Adrenal gland (tissue), 12 donors: ENCODE measurements around the gene RGS8. TPM values are rescaled to one million over a fixed set of nuclear protein-coding genes. Genes with fewer than 3 reads are reported as not detected.

Source experiments
- DNase-seq, 7 donors: peaks; one replicate each; pipeline ENCODE4 v3.0.0-alpha.2; 2019 to 2020
- H3K27ac ChIP-seq, 5 donors: fragments of 200-600 bp; sonication (generic) in 4 of 5; 1 replicate in 3 of 5; 2 replicates in 2 of 5; pipeline versions ENCODE4 v1.5.1 to v1.8.0; 2016 to 2020; ENCODE audit warnings: mild to moderate bottlenecking in 1 of 5
- H3K27me3 ChIP-seq: fragments of 200-600 bp; 2 replicates; pipeline ENCODE4 v1.8.0; 2021
- H3K36me3 ChIP-seq, 2 donors: fragments of 200-600 bp; replicated peaks in 1 of 2; 1 replicate in 1 of 2; 2 replicates in 1 of 2; pipeline versions ENCODE4 v1.5.1 to v1.8.0; 2018 to 2022
- H3K4me1 ChIP-seq, 2 donors: fragments of 200-600 bp; replicated peaks in 1 of 2; 1 replicate in 1 of 2; 2 replicates in 1 of 2; pipeline versions ENCODE4 v1.5.1 to v1.8.0; 2018 to 2021
- H3K4me3 ChIP-seq, 4 donors: fragments of 200-600 bp; sonication (generic) in 3 of 4; one replicate each; pipeline ENCODE4 v1.5.1; 2016 to 2018
- H3K9me3 ChIP-seq, 3 donors: fragments of 200-600 bp; sonication (generic) in 1 of 3; replicated peaks in 1 of 3; 1 replicate in 2 of 3; 2 replicates in 1 of 3; pipeline versions ENCODE4 v1.5.1 to v1.8.0; 2016 to 2021
- POLR2A ChIP-seq, 2 donors: fragments of 450-650 bp; IDR thresholded peaks; one replicate each; pipeline ENCODE4 v1.6.1; 2017; ENCODE audit warnings: antibody characterized with exemption in 2 of 2, mild to moderate bottlenecking in 2 of 2, moderate library complexity in 1 of 2
- WGBS, 4 donors: extraction: QIAGEN DNeasy Blood & Tissue Kit in 2 of 4; methylation state at CpG; one replicate each; pipeline versions ENCODE4 v1.1.5 to v1.1.7; 2013 to 2017; 5-methylcytosine and 5-hydroxymethylcytosine counted together
- intact Hi-C, 2 donors: fragments of 100-400 bp; cut with DNase I; formaldehyde crosslinking; loops; one replicate each; pipeline versions ENCODE4 v1.14.1 to v1.15.0; 2022 to 2023
- polyA plus RNA-seq, 3 donors: library from polyadenylated mRNA; stranded (reverse); fragments of 200-250 nt in 2 of 3; fragments of 350-450 nt in 1 of 3; fragmentation: Illumina TruSeq in 1 of 3; extraction: RNeasy Lipid Tissue Mini Kit (QIAGEN cat#74804) in 1 of 3; gene quantifications; one replicate each; pipeline ENCODE4 v1.2.3, GENCODE V29; 2013 to 2014
- total RNA-seq, 9 donors: library from RNA; depleted of rRNA in 4 of 9; stranded (reverse); fragments of >200 nt in 4 of 9; fragments of 120-200 nt in 1 of 9; fragmentation: NEBNext Ultra II Directional in 1 of 9; extraction: Animal tissue kit (Norgen Biotek cat#: 25700) in 1 of 9; gene quantifications; one replicate each; pipeline versions ENCODE4 v1.1.0 to v1.2.4, GENCODE V29; 2013 to 2023
- TF ChIP-seq, protein P1 (sequence below), 6 experiments: fragments of 450-650 bp in 4 of 6; fragments of 200-600 bp in 2 of 6; sonication (generic) in 1 of 6; IDR thresholded peaks; 1 replicate in 5 of 6; 2 replicates in 1 of 6; pipeline versions ENCODE4 v1.5.1 to v1.8.0; 2016 to 2021; ENCODE audit warnings: antibody characterized with exemption in 6 of 6, mild to moderate bottlenecking in 2 of 6, moderate library complexity in 1 of 6
- donor health status: healthy with polysubstance abuse.
- donor health status: Bipolar disorder and iron deficiency.
- donor health status: DM: yes; HTN: yes; CAD: no.
- donor health status: DM: no; HTN: no; CAD: no.
- donor health status: DM: no; HTN: no; CAD: no.
- donor health status: DM: yes; HTN: yes; CAD: no.

Gene RGS8
- total and polyA plus RNA-seq, 12 donors: 0.40 to 11.8 (median 1.2) TPM

DNA sequence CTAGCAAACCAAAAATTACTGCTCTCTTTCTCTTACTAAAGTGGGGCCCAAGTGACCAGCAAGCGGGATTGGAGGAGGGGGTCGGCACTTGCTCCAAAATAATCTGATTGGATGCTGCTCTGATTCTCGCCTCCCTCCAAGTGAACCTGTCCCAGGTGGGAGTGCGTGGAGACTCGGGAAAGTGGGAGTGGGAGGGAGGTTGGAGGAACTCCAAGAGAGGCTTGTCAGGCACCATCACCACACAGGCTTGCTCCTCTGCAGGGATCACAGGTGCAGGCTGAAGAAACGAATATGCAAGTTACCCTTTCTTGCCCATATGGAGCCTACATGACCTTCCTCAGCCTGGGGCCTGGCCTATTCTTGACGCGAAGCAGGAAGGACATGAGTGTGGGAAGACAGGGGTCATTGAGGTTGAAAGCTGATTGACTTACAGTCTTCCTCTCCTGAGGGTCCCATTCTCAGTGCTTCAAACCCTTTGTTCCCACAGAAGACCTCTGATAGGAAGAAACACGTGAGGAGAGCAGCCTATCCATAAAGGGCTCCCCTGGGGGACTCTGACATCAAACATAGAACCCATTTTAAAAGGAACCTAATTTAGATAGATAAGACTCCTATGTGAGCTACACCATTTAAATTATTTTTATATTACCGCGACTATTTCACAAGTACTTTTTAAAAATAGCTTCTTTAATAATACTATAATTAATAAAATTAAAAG lies 14.2 kb downstream of the RGS8 start:
- DNase-seq: no peak
- H3K27ac ChIP-seq: no peak overlapping the region
- no peak for TF ChIP-seq POLR2A (IDR thresholded peaks at IDR 0.05)
- TF ChIP-seq, protein P1, sequence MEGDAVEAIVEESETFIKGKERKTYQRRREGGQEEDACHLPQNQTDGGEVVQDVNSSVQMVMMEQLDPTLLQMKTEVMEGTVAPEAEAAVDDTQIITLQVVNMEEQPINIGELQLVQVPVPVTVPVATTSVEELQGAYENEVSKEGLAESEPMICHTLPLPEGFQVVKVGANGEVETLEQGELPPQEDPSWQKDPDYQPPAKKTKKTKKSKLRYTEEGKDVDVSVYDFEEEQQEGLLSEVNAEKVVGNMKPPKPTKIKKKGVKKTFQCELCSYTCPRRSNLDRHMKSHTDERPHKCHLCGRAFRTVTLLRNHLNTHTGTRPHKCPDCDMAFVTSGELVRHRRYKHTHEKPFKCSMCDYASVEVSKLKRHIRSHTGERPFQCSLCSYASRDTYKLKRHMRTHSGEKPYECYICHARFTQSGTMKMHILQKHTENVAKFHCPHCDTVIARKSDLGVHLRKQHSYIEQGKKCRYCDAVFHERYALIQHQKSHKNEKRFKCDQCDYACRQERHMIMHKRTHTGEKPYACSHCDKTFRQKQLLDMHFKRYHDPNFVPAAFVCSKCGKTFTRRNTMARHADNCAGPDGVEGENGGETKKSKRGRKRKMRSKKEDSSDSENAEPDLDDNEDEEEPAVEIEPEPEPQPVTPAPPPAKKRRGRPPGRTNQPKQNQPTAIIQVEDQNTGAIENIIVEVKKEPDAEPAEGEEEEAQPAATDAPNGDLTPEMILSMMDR (IDR thresholded peaks at IDR 0.05): no peak
- intact Hi-C loops: no loop called here
- no peaks in the 10 kb centered on the region for H3K36me3 ChIP-seq
- WGBS, 4 donors: 88 to 91% (median 89%) methylated on average over 6 to 11 of the region's 11 CpGs
- no peaks in the 10 kb centered on the region for H3K4me1 ChIP-seq
- no peaks in the 10 kb centered on the region for H3K9me3 ChIP-seq
- H3K4me3 ChIP-seq: no peak overlapping the region
- no peaks in the 10 kb centered on the region for H3K27me3 ChIP-seq

- WGBS, 4 donors: 89 to 95% (median 91%) methylated on average over 4 of the region's 4 CpGs
- Histone ChIP-seq H3K4me3 (no peak overlapping the region), H3K36me3 (no peaks in the 10 kb centered on the region), H3K27me3 (no peaks in the 10 kb centered on the region), H3K4me1 (no peaks in the 10 kb centered on the region), H3K27ac (no peak overlapping the region), H3K9me3 (no peaks in the 10 kb centered on the region)
- intact Hi-C loops: no loop called here
- TF ChIP-seq POLR2A (IDR thresholded peaks at IDR 0.05): no peak
- TF ChIP-seq, protein P1 (IDR thresholded peaks at IDR 0.05): no peak
- no peak for DNase-seq
Observed at GRCh38 chr1:182669266-182669665, 15.1 kb downstream of the RGS8 start.

DNA sequence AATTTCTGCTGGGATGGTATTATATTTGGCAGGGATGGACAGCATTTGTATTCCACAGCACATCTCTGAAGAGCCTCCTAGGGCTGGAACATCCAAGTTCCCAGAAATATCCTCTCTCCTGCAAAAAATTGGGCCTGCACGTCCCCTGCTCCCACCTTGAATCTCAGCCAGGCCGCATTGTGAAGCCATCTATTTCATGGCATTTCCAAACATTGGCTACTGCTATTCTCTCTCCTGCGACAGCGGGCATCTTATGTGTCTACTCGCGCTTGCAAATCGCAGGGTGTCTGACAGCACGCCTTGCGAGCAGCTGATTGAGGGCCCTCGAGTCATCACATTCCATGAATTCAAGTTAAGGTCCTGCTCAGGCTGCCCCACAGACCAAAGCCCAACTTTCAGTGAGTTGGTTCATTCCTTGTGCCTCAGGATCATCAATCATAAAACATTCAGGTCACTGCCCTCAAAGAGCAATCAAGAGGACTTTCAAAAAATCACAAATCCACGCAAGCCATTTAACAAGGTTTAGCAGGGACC lies 15.8 kb downstream of the RGS8 start:
- H3K36me3 ChIP-seq: no peaks in the 10 kb centered on the region
- H3K27me3 ChIP-seq: no peaks in the 10 kb centered on the region
- no peak for DNase-seq
- no peak overlapping the region for H3K27ac ChIP-seq
- H3K9me3 ChIP-seq: no peaks in the 10 kb centered on the region
- 93 to 98% (median 95%) methylated on average over 11 of the region's 11 CpGs for WGBS, 4 donors
- no peak for TF ChIP-seq POLR2A (IDR thresholded peaks at IDR 0.05)
- TF ChIP-seq, protein P1 (IDR thresholded peaks at IDR 0.05): no peak
- no peak overlapping the region for H3K4me3 ChIP-seq
- intact Hi-C loops: no loop called here
- H3K4me1 ChIP-seq: no peaks in the 10 kb centered on the region

DNA sequence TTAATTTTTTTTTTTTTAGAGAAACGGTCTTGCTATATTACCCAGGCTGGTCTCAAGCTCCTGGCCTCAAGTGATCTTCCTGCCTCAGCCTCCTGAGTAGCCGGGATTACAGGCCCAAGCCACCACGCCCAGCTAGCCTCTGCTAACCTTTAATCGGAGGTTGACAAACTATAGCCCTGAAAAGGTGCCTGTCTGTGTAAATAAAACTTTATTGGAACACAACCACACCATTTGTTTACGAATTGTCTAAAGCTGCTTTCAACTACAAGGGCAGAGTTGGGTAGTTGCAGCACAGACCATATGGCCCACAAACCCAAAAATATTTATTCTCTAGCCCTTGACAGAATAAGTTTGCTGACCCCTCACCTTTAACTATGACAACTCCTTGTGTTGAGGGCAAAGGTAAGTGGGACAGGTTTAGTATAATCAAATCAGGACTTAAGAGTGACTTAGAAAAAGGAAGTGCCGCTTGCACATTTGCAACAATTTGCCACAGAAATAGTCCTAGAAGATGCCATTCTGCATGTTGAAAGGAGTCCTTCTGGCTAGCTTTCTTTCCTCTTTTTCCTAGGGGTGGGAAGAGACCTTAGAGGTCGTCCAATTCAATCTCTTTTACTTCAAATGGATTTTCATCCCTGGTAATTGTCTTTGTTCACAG lies 16.4 kb downstream of the RGS8 start:
- no peaks in the 10 kb centered on the region for H3K4me1 ChIP-seq
- no peak overlapping the region for H3K4me3 ChIP-seq
- no peaks in the 10 kb centered on the region for H3K27me3 ChIP-seq
- no peaks in the 10 kb centered on the region for H3K9me3 ChIP-seq
- no peak overlapping the region for H3K27ac ChIP-seq
- 90 to 93% (median 91%) methylated on average over 7 of the region's 7 CpGs for WGBS, 4 donors
- no peaks in the 10 kb centered on the region for H3K36me3 ChIP-seq
- TF ChIP-seq POLR2A (IDR thresholded peaks at IDR 0.05): no peak
- TF ChIP-seq, protein P1 (IDR thresholded peaks at IDR 0.05): no peak
- no peak for DNase-seq
- intact Hi-C loops: no loop called here
